ENCODE measurements around the gene ZNF557.
"Not testable (repeated sequence)": the region's sequence is repeated elsewhere in the genome, so short reads cannot be mapped to it uniquely, and the experiment has no call there.

GRCh38 chr19:7030278-7030677 is 39.2 kb upstream of the ZNF557 start, which contains the start of gene MBD3L5:
- TF ChIP-seq EZH2 (IDR thresholded peaks at IDR 0.05); POLR2A (IDR thresholded peaks at IDR 0.05; ENCODE audit: borderline replicate concordance, extremely low read depth, insufficient read depth, insufficient read length); CTCF (IDR thresholded peaks at IDR 0.05 in 2 of 3, conservative IDR thresholded peaks at IDR 0.05 in 1 of 3; ENCODE audit: borderline replicate concordance in 1 of 3, insufficient read depth in 1 of 3, low read depth in 2 of 3, low read length in 2 of 3); CEBPB (IDR thresholded peaks at IDR 0.05; ENCODE audit: low read depth); SP1 (IDR thresholded peaks at IDR 0.05; ENCODE audit: low read depth); SRF (IDR thresholded peaks at IDR 0.05; ENCODE audit: low read depth); TCF7L2 (IDR thresholded peaks at IDR 0.05; ENCODE audit: borderline replicate concordance, extremely low read depth, insufficient read depth, insufficient read length); FOSL1 (IDR thresholded peaks at IDR 0.05; ENCODE audit: low read depth); POLR2AphosphoS5 (IDR thresholded peaks at IDR 0.05; ENCODE audit: low read depth, low read length): not testable (repeated sequence)
- TF ChIP-seq, protein P1, sequence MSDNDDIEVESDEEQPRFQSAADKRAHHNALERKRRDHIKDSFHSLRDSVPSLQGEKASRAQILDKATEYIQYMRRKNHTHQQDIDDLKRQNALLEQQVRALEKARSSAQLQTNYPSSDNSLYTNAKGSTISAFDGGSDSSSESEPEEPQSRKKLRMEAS (IDR thresholded peaks at IDR 0.05), result not testable (repeated sequence)
- TF ChIP-seq, protein P2, sequence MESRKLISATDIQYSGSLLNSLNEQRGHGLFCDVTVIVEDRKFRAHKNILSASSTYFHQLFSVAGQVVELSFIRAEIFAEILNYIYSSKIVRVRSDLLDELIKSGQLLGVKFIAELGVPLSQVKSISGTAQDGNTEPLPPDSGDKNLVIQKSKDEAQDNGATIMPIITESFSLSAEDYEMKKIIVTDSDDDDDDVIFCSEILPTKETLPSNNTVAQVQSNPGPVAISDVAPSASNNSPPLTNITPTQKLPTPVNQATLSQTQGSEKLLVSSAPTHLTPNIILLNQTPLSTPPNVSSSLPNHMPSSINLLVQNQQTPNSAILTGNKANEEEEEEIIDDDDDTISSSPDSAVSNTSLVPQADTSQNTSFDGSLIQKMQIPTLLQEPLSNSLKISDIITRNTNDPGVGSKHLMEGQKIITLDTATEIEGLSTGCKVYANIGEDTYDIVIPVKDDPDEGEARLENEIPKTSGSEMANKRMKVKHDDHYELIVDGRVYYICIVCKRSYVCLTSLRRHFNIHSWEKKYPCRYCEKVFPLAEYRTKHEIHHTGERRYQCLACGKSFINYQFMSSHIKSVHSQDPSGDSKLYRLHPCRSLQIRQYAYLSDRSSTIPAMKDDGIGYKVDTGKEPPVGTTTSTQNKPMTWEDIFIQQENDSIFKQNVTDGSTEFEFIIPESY (IDR thresholded peaks at IDR 0.05; ENCODE audit: extremely low read depth, insufficient replicate concordance, low read length), result not testable (repeated sequence)
